Upper lobe of right lung (tissue), 1 donor: ENCODE measurements around the gene PSMB9. TPM values are rescaled to one million over a fixed set of nuclear protein-coding genes. Genes with fewer than 3 reads are reported as not detected.
"Not testable (repeated sequence)": the region's sequence is repeated elsewhere in the genome, so short reads cannot be mapped to it uniquely, and the experiment has no call there.

Experiments used
- ATAC-seq: fragments of 200-7000 bp; cut with Tn5 transposase; one replicate; pipeline ENCODE4 v1.9.1; 2020; ENCODE audit warnings: mild to moderate bottlenecking, moderate library complexity
- DNase-seq: peaks from one replicate; pipeline ENCODE4 v3.0.0-alpha.2; 2020
- H3K27ac ChIP-seq: fragments of 200-600 bp; one replicate; pipeline ENCODE4 v1.8.0; 2022
- H3K27me3 ChIP-seq: fragments of 200-600 bp; one replicate; pipeline ENCODE4 v1.8.0; 2022; ENCODE audit warnings: mild to moderate bottlenecking
- H3K36me3 ChIP-seq: fragments of 200-600 bp; one replicate; pipeline ENCODE4 v1.8.0; 2022
- H3K4me1 ChIP-seq: fragments of 200-600 bp; one replicate; pipeline ENCODE4 v1.8.0; 2022
- H3K4me3 ChIP-seq: fragments of 200-600 bp; one replicate; pipeline ENCODE4 v1.8.0; 2022; ENCODE audit warnings: mild to moderate bottlenecking
- H3K9me3 ChIP-seq: fragments of 200-600 bp; one replicate; pipeline ENCODE4 v1.8.0; 2022
- CTCF ChIP-seq: fragments of 200-600 bp; IDR thresholded peaks from one replicate; pipeline ENCODE4 v1.8.0; 2022; ENCODE audit warnings: antibody characterized with exemption
- intact Hi-C: fragments of 100-400 bp; cut with DNase I; formaldehyde crosslinking; loops from one replicate; pipeline ENCODE4 v1.11.0; 2022
- total RNA-seq: library from RNA; stranded (reverse); fragmentation: NEBNext Ultra II Directional; extraction: Animal tissue kit (Norgen Biotek cat#: 25700); gene quantifications from one replicate; pipeline ENCODE4 v1.2.1, GENCODE V29; 2021
- donor health status: DM: no; HTN: yes; CAD: no; lungs with severe emphysema.

Gene PSMB9
- total RNA-seq, 1 donor from 2014 or later: 47.2 TPM

GRCh38 chr6:32867022-32867477, 13.1 kb downstream of the PSMB9 start:
- Histone ChIP-seq H3K36me3 (no peaks in the 10 kb centered on the region), H3K27ac (no peak overlapping the region), H3K9me3 (no peaks in the 10 kb centered on the region), H3K4me3 (no peak overlapping the region), H3K4me1 (no peaks in the 10 kb centered on the region), H3K27me3 (no peaks in the 10 kb centered on the region)
- peak; percentile 41 for ATAC-seq
- intact Hi-C loops: loop anchor here (5.0 kb wide), 1 partner anchor 40 kb away; no protein-coding TSS in a partner anchor
- no peak for TF ChIP-seq CTCF
- no peak for DNase-seq

GRCh38 chr6:32867554-32868256, 13.7 kb downstream of the PSMB9 start:
- no peak for ATAC-seq
- intact Hi-C loops: loop anchor here (5.0 kb wide), 1 partner anchor 40 kb away; no protein-coding TSS in a partner anchor
- no peak for DNase-seq
- TF ChIP-seq CTCF: no peak
- no peaks in the 10 kb centered on the region for H3K36me3 ChIP-seq
- no peaks in the 10 kb centered on the region for H3K9me3 ChIP-seq
- H3K27me3 ChIP-seq: no peaks in the 10 kb centered on the region
- H3K4me3 ChIP-seq: no peak overlapping the region
- H3K4me1 ChIP-seq: no peaks in the 10 kb centered on the region
- H3K27ac ChIP-seq: no peak overlapping the region

- TF ChIP-seq CTCF: peak; percentile 92
- H3K4me1 ChIP-seq: no peaks in the 10 kb centered on the region
- no peaks in the 10 kb centered on the region for H3K9me3 ChIP-seq
- peak; percentile 90 for ATAC-seq
- peak; percentile 78 for DNase-seq
- H3K27ac ChIP-seq: no peak overlapping the region
- H3K36me3 ChIP-seq: no peaks in the 10 kb centered on the region
- H3K27me3 ChIP-seq: no peaks in the 10 kb centered on the region
- intact Hi-C loops: loop anchor here (5.0 kb wide), 1 partner anchor 41 kb away; no protein-coding TSS in a partner anchor
- no peak overlapping the region for H3K4me3 ChIP-seq
Observed at GRCh38 chr6:32868257-32868788, 14.3 kb downstream of the PSMB9 start.

- intact Hi-C loops: not testable (repeated sequence)
Observed at GRCh38 chr6:32873947-32874346, 20.0 kb downstream of the PSMB9 start.

GRCh38 chr6:32876603-32877002, 22.6 kb downstream of the PSMB9 start:
- Histone ChIP-seq H3K27ac (no peak overlapping the region), H3K4me1 (no peaks in the 10 kb centered on the region), H3K27me3 (no peaks in the 10 kb centered on the region), H3K36me3 (no peaks in the 10 kb centered on the region), H3K9me3 (no peaks in the 10 kb centered on the region), H3K4me3 (no peak overlapping the region)
- TF ChIP-seq CTCF: no peak
- DNase-seq (no peak), ATAC-seq (no peak)
- intact Hi-C loops: no loop called here

More at GRCh38 chr6:32873947-32874346, 20.0 kb downstream of the PSMB9 start:
- H3K4me1 ChIP-seq, H3K36me3 ChIP-seq, ATAC-seq, H3K9me3 ChIP-seq, DNase-seq, H3K4me3 ChIP-seq, H3K27me3 ChIP-seq, H3K27ac ChIP-seq: not testable (repeated sequence)

- DNase-seq: no peak
- intact Hi-C loops: no loop called here
- Histone ChIP-seq H3K27ac (no peak overlapping the region), H3K9me3 (no peaks in the 10 kb centered on the region), H3K27me3 (no peaks in the 10 kb centered on the region), H3K4me1 (peaks cover 6% of the 10 kb centered on the region), H3K36me3 (no peaks in the 10 kb centered on the region), H3K4me3 (no peak overlapping the region)
- TF ChIP-seq CTCF: no peak
- no peak for ATAC-seq
Observed at GRCh38 chr6:32879691-32880090, 25.7 kb downstream of the PSMB9 start.

GRCh38 chr6:32880962-32881361, 27.0 kb downstream of the PSMB9 start:
- DNase-seq, H3K27me3 ChIP-seq, intact Hi-C loops, H3K36me3 ChIP-seq, H3K27ac ChIP-seq, H3K4me3 ChIP-seq, H3K9me3 ChIP-seq, ATAC-seq, H3K4me1 ChIP-seq: not testable (repeated sequence)
